Measurements from ENCODE around the gene MYO18B. TPM values are rescaled to one million over a fixed set of nuclear protein-coding genes. Genes with fewer than 3 reads are reported as not detected.

Gene MYO18B
- total RNA-seq, 1 experiment from 2014 or later, result 0.05 TPM

- ATAC-seq, result no peak
- POLR2A ChIA-PET, result no interaction called here
- CTCF ChIA-PET, result interaction anchor here (1.1 kb wide), 1 partner anchor 58 kb away, joined by 3 read pairs; no protein-coding TSS in a partner anchor
- no peak overlapping the region for H3K4me3 ChIP-seq (replicated peaks in 1 of 2; ENCODE audit: low read depth in 1 of 2, low read length in 2 of 2)
- no peaks in the 10 kb centered on the region for H3K9me3 ChIP-seq (ENCODE audit: control insufficient read depth in 1 of 2, insufficient read depth in 1 of 2, low read depth in 1 of 2, low read length in 2 of 2)
- H3K36me3 ChIP-seq (ENCODE audit: control insufficient read depth in 1 of 2, insufficient read depth in 2 of 2, low read length in 2 of 2), result no peaks in the 10 kb centered on the region
- TF ChIP-seq SIN3A (IDR thresholded peaks at IDR 0.05; ENCODE audit: low read depth), result no peak
- no peak for TF ChIP-seq EZH2 (IDR thresholded peaks at IDR 0.05)
- TF ChIP-seq ZBTB33 (IDR thresholded peaks at IDR 0.05; ENCODE audit: extremely low read depth, insufficient replicate concordance, low read length), result no peak
- H4K20me1 ChIP-seq (ENCODE audit: insufficient read depth), result no peaks in the 10 kb centered on the region
- H2AFZ ChIP-seq (ENCODE audit: low read depth, low read length, poor library complexity, severe bottlenecking), result no peak overlapping the region
- BruUV-seq (replicated peaks), result no TSS peak
- no peaks in the 10 kb centered on the region for H3K27me3 ChIP-seq (ENCODE audit: insufficient read depth, low read length)
- no peak for DNase-seq (ENCODE audit: low read depth, low spot score)
- H3K79me2 ChIP-seq (ENCODE audit: insufficient read depth, low read length), result no peaks in the 10 kb centered on the region
- intact Hi-C loops (cut with micrococcal nuclease), result no loop called here
- H3K9ac ChIP-seq (ENCODE audit: low read length), result no peak overlapping the region
- RAD21 ChIA-PET (ENCODE audit: low non-redundant PET in 1 of 2, low total read pairs in 2 of 2, uncharacterized antibody in 2 of 2, unreplicated experiment in 2 of 2), result interaction anchor here in 1 of 2 experiments (0.6 kb wide), 1 partner anchor 57 kb away, joined by 4 read pairs; no protein-coding TSS in a partner anchor
- H3K9me2 ChIP-seq (ENCODE audit: insufficient read depth), result no peaks in the 10 kb centered on the region
- H3K27ac ChIP-seq (ENCODE audit: low read depth, low read length), result no peak overlapping the region
- H3K4me1 ChIP-seq (ENCODE audit: control insufficient read depth in 1 of 2, insufficient read depth in 2 of 2, low read length in 2 of 2), result no peaks in the 10 kb centered on the region
- H3K4me2 ChIP-seq (ENCODE audit: low read length), result no peak overlapping the region
These were observed 27.2 kb upstream of the MYO18B start for GRCh38 chr22:25714739-25715138.

- ATAC-seq, result no peak
- intact Hi-C loops (cut with micrococcal nuclease), result no loop called here
- BruUV-seq (replicated peaks), result no TSS peak
- TF ChIP-seq ATF3 (IDR thresholded peaks at IDR 0.05), result no peak
- TF ChIP-seq CBX3 (IDR thresholded peaks at IDR 0.05; ENCODE audit: low read depth), result no peak
- TF ChIP-seq JUND (IDR thresholded peaks at IDR 0.05), result no peak
- TF ChIP-seq EZH2phosphoT487 (IDR thresholded peaks at IDR 0.05; ENCODE audit: borderline replicate concordance), result no peak
- no peak for TF ChIP-seq CTCF (IDR thresholded peaks at IDR 0.05 in 2 of 3, conservative IDR thresholded peaks at IDR 0.05 in 1 of 3; ENCODE audit: borderline replicate concordance in 1 of 3, insufficient read depth in 1 of 3, low read depth in 2 of 3, low read length in 2 of 3)
- TF ChIP-seq FOSL1 (IDR thresholded peaks at IDR 0.05; ENCODE audit: low read depth), result no peak
- no peak for TF ChIP-seq POLR2A (IDR thresholded peaks at IDR 0.05; ENCODE audit: borderline replicate concordance, extremely low read depth, insufficient read depth, insufficient read length)
- no peak for TF ChIP-seq SP1 (IDR thresholded peaks at IDR 0.05; ENCODE audit: low read depth)
- no peak for TF ChIP-seq ELF1 (IDR thresholded peaks at IDR 0.05; ENCODE audit: borderline replicate concordance, low read depth)
- TF ChIP-seq SRF (IDR thresholded peaks at IDR 0.05; ENCODE audit: low read depth), result no peak
- TF ChIP-seq CEBPB (IDR thresholded peaks at IDR 0.05; ENCODE audit: low read depth), result no peak
- no peak for TF ChIP-seq EGR1 (IDR thresholded peaks at IDR 0.05; ENCODE audit: low read depth)
- no peak for TF ChIP-seq TCF7L2 (IDR thresholded peaks at IDR 0.05; ENCODE audit: borderline replicate concordance, extremely low read depth, insufficient read depth, insufficient read length)
- no peak for TF ChIP-seq ZNF274 (IDR thresholded peaks at IDR 0.05; ENCODE audit: low read depth, low read length)
- TF ChIP-seq YY1 (IDR thresholded peaks at IDR 0.05; ENCODE audit: extremely low read depth, insufficient replicate concordance, low read depth, low read length), result no peak
- no peak for TF ChIP-seq RAD21 (IDR thresholded peaks at IDR 0.05; ENCODE audit: low read depth)
- no peak for TF ChIP-seq POLR2AphosphoS5 (IDR thresholded peaks at IDR 0.05; ENCODE audit: low read depth, low read length)
These were observed 25.4 kb upstream of the MYO18B start for GRCh38 chr22:25716637-25717036.

More at GRCh38 chr22:25716637-25717036, 25.4 kb upstream of the MYO18B start:
- H3K27ac ChIP-seq (ENCODE audit: low read depth, low read length), result no peak overlapping the region
- POLR2A ChIA-PET, result no interaction called here
- H3K4me1 ChIP-seq (ENCODE audit: control insufficient read depth in 1 of 2, insufficient read depth in 2 of 2, low read length in 2 of 2), result no peaks in the 10 kb centered on the region
- H3K4me3 ChIP-seq (replicated peaks in 1 of 2; ENCODE audit: low read depth in 1 of 2, low read length in 2 of 2), result no peak overlapping the region
- H3K27me3 ChIP-seq (ENCODE audit: insufficient read depth, low read length), result no peaks in the 10 kb centered on the region
- H3K9me3 ChIP-seq (ENCODE audit: control insufficient read depth in 1 of 2, insufficient read depth in 1 of 2, low read depth in 1 of 2, low read length in 2 of 2), result no peaks in the 10 kb centered on the region
- CTCF ChIA-PET, result no interaction called here
- no peak overlapping the region for H3K4me2 ChIP-seq (ENCODE audit: low read length)
- H4K20me1 ChIP-seq (ENCODE audit: insufficient read depth), result no peaks in the 10 kb centered on the region
- H3K9ac ChIP-seq (ENCODE audit: low read length), result no peak overlapping the region
- DNase-seq (ENCODE audit: low read depth, low spot score), result no peak
- no peak overlapping the region for H2AFZ ChIP-seq (ENCODE audit: low read depth, low read length, poor library complexity, severe bottlenecking)
- H3K79me2 ChIP-seq (ENCODE audit: insufficient read depth, low read length), result no peaks in the 10 kb centered on the region
- RAD21 ChIA-PET (ENCODE audit: low non-redundant PET in 1 of 2, low total read pairs in 2 of 2, uncharacterized antibody in 2 of 2, unreplicated experiment in 2 of 2), result no interaction called here
- H3K9me2 ChIP-seq (ENCODE audit: insufficient read depth), result no peaks in the 10 kb centered on the region
- no peaks in the 10 kb centered on the region for H3K36me3 ChIP-seq (ENCODE audit: control insufficient read depth in 1 of 2, insufficient read depth in 2 of 2, low read length in 2 of 2)
